Fibroblast of skin of left biceps (primary cell): ENCODE data around the gene RNF214.

Experiments used
- DNase-seq, 2 experiments: peaks; one replicate each; pipeline ENCODE4 v3.0.0-alpha.2; 2013; ENCODE audit warnings: low read depth in 2 of 2

The RNF214 gene

DNA sequence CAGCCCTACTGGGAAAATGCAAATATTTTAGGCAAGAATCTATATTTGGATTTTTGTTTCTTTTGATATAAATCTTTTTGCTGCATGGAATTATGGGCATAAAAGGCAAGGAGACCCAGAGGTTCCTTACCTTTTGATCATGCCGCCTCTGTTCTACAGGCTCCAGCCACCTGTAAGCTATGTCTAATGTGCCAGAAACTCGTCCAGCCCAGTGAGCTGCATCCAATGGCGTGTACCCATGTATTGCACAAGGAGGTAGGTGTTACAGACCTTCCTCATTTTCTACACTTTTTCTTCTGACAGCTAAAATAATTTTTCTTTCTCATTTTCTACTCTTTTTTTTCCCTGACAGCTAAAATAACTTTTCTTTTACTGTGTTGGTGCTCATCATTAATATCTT, 50.5 kb downstream of the RNF214 start:
- DNase-seq: no peak

DNA sequence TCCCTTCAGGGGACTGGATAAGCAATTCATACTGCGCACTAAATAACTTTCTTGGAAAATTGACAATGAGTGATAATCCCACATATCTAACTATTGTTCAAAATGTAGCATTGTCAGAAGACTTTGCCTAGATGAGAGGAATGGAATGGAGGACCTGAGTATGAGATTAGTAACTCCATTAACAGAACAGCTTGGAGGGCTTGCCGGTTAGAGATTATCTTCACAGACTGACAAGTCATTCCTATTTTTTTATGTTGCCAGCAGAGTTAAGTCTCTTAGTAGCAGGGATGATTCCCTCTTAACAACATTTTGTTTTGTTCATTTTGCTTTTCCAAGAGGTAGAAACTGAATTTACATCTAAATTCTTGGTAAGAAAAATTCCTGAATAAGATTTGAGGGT, 51.6 kb downstream of the RNF214 start:
- DNase-seq: no peak

DNA sequence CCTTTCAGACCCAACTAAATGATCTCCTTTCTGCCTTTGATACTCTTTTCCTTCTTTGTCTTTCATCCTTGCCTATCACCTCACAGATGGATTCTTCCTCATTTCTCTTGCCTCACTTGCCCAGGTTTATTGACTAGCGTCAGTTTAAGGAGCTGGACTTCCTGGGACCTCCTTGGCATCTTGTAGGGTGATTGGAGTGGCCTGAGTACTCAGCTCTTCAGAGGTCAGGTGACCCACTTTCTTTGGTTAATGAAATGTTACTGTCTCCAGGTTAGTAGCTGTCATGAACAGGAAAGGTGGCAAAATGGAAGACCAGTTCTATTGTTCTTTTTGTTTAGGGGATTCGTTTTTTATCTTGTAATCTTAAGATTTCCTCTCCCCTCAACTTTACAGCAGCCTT, 54.1 kb downstream of the RNF214 start:
- no peak for DNase-seq

DNA sequence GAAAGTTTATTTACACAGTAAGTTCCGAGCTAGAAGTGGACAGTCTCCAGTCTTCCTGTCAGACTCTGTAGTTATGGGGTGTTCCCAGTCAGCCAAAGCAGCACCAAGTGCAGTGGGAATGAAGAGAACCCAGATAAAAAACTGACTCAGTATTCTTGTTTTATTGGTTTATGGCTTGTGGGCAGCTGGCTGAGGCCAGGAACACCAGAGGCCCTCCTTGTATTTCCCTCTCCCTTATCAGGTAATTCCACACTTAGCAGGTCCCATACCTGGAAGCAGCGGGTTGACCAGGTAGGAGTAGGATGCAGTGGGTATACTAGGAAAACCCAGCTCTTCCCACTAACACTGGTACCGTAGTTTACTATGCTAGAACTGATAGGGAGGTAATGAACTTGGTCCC, 55.2 kb downstream of the RNF214 start:
- DNase-seq: no peak

DNA sequence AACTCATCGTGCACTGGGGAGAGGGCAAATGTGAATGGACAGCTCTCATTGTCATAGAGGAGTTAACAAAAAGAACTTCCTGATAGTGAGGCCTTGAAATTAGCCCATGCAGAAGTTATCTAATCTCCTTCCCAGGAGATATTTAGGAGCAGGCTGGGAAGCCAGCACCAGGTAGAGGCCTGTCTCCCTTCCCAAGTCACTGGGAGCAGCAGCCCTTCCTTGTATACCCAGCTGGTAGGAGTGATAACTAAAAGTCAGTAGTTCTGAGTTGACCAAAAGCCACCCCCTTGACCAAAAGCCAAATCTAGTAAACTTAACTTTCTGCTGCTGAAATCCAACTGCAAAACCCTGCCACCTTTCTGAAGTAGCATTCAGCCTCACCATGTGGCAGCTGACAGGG, 57.3 kb downstream of the RNF214 start:
- no peak for DNase-seq

DNA sequence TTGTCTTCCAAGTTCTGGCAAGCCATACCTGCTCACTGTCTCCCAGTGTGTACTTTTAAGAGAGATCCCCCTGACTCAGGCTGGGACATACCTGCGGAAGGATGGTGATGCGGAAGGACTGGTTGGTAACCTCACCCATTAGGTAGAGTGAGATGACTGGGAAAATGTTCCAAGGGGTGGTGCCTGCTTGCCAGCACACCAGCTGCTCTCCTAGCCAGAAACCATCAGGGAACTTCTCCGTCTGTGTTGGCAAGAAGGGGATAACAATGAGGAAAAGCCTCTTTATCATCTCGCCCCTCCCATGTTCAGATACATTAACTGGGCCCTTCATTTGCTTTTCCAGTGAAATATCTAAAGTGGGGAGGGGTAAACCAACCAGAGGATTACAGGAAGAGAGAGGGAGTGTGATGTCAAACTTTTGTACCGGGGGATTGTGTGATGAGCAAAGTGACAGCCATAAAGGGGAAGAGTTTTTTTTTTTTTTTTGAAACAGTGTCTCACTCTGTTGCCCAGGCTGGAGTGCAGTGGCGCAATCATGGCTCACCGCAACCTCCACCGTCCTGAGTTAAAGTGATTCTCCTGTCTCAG, 58.4 kb downstream of the RNF214 start, which contains the start of gene BACE1-AS:
TSS of gene BACE1-AS (plus strand) at position 538 of the 588 bp plus-strand sequence.
- no peak for DNase-seq

DNA sequence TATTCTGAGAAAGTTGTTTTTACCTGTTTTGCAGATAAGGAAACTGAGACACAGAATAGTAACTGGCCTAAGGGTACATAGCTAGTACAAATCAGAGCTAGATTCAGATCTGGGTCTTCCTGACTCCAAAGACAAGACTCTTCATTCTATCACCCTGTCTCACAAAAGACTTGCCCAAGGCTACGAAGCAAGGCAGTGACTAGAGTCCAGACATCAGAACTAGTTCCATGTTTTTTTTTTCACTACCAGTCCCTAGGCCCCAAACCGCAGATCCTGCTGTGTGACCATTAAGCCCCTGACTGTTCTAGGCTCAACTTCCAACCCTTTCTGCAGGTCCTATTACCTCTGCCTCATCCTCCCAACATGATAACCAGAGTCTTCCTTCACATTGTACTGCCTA, 60.1 kb downstream of the RNF214 start:
- no peak for DNase-seq

DNA sequence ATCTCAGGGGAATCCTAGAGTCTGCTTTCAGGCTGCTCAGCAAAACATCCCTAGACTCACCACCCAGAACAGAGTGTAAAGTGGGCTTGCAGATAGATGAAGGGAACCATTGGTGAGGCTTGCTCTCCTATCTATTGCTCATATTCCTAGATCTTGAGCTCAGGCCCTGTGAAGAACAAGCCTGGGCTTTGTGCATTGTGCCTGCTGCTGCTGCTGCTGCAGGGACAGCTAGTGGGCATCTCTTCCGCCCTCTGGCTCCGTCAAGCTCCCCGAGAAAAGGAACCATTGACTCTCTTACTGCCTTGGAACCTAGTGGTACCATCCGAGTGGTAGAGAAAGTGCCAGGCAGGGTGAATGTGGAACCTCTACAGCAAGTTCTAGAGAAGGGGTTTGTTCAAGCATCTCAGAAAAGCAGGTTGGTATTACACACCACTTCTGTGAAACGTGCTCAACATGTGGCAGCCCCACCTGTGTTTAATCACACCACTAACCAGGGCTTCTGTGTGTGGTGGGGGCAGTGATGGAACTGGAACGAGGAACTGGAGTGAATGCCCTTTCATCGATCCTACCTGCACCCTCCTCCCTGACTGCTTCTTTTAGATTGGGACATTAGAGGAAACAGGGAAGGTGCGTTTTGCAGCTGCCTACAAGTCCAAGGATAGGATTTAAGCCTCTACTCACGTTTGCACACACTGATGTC, 63.1 kb downstream of the RNF214 start:
- DNase-seq: no peak

DNA sequence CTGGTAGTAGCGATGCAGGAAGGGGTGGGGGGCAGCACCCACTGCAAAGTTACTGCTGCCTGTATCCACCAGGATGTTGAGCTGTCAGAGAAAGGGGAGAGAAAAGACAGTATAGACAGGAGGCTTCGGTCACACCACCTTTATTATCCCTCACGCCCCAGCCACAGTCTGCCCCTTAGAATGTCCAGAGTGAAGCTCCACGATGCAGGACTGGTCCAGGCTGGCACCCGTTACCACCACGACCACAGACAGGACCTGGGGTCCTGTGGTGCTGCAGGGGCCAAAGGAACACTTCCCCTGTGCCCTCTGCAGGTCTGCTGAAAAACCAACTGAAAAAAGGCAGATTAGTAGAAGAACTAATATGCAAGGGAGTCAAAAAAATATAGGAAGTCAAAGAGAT, 64.4 kb downstream of the RNF214 start:
- DNase-seq: no peak

DNA sequence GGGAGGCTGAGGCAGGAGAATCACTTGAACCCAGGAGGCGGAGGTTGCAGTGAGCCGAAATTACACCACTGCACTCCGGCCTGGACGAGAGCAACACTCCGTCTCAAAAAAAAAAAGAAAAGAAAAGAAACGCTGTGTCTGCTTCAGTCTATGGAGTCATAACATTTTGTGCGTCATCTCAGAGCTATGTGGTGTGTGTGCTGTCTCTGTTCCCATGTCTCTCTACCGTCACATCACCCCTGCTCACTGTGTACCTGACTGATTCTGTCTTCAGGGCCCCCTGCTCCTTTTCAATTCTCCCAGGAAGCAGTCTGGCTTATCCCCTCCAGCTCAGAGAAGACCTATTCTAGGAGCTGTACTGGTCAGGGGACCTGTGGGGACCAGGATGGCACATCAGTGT, 65.7 kb downstream of the RNF214 start:
- no peak for DNase-seq

DNA sequence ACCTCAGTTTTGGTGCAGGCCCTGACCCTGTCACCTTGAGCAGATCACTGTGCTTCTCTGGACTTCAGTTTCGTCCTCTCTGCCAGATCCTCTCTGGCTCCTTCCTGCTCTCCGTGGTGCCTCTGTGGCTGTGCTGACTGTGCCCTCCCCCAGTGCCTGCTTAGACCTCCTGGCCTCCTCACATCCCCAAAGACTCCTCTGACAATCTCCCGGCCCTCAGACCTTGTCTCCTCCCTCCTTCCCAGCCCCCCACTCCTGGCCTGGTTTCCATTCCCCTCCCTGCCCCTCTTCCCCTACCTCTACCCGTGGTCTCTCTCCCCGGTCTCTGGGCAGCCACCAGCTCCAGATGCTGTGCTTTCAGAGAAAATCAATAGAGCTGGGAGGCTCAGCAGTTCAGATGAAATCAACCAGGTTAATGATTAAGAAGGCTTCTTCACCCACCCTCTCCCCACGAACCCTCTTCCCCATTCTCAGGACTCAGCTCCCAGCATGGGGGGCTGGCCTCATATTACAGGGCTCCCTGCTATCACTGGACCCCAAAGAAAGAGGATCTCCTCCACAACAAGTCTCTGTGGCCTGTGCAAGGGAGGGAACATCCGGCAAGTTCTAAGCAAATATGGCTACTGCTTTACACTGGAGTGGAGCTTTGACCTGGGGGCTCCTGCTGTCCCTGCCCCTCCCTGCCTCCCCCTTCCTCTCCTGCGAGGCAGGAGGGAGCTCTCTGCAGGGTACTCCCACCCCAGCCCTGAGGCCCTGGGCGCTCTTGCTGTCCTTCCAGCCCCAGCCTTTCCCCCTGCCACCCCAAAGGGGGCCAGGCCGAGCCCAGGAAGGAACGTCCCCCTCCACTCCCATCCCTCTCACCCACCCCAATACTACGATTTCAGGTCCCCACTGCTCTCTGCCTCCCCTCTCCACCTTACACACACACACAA, 67.1 kb downstream of the RNF214 start:
- DNase-seq: no peak

DNA sequence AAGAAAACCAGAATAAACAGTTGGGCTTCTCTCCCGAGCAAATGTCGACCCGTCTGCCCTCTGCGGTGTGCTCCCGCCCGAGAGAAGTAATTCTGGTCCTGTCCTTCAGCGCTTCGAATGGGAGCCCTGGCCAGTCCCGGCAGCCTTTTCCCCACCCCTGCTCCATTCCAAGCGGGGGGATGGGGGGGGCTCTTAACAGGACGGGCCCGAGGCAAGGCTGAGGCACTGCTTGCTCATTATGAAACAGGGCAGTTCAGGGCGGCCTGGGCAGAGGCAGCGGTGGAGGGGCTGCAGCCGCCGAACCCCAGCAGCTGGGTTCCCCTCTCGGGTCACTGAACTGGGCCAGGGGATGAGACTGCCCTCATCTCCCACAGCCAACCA, 67.8 kb downstream of the RNF214 start:
- no peak for DNase-seq

DNA sequence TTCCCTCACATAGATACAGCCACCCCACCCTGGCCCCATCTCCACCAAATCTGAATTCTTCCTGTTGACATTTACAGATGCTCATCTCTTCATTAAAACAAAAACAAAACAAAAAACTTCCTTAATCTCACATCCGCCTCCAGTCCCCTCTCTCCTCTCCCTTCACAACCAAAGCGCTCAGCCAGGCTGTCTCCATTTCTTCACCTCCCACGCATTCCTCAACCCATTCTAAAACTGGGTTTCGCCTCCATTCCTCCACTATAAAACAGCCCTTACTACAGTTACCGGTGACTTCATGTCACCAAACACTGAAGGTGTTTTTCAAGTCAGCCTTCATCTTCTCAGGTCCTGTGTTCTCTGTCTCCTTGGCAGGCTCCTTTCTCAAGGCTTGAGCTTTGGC, 68.3 kb downstream of the RNF214 start:
- no peak for DNase-seq

DNA sequence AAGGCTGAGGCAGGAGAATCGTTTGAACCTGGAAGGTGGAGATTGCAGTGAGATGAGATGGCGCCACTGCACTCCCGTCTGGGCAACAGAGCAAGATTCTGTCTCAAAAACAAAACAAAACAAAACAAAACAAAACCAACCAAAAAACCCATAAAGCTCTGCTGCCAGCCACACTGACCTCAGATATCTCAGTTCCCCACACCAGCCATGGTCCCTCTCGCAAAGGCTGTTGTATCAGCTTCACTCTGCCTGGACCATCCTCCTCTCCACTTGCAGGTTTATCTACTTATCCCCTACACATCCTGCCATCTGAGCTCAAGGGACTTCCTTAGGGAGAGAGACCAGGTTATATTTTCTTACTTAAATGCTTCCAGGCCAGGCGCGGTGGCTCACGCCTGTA, 69.8 kb downstream of the RNF214 start:
- no peak for DNase-seq

DNA sequence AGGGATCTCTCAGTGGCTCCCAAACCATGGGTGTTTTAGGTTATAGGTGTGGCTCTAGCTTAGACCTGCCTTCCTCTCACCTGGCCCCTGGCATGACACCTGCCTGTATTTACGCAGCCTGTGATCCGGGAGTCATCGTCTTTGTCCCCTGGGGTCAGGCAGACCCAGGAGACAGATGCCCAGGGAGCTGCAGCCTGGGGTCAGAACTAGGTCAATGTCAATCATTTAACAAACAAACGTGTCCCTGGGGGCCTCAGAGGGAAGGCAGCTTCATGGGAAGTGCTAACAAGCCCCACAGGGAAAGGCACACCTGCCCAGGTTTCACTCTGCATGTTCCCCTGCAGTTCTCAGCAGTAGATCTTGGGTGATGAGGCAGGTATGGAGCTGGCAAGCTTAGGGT, 70.6 kb downstream of the RNF214 start:
- DNase-seq: no peak

DNA sequence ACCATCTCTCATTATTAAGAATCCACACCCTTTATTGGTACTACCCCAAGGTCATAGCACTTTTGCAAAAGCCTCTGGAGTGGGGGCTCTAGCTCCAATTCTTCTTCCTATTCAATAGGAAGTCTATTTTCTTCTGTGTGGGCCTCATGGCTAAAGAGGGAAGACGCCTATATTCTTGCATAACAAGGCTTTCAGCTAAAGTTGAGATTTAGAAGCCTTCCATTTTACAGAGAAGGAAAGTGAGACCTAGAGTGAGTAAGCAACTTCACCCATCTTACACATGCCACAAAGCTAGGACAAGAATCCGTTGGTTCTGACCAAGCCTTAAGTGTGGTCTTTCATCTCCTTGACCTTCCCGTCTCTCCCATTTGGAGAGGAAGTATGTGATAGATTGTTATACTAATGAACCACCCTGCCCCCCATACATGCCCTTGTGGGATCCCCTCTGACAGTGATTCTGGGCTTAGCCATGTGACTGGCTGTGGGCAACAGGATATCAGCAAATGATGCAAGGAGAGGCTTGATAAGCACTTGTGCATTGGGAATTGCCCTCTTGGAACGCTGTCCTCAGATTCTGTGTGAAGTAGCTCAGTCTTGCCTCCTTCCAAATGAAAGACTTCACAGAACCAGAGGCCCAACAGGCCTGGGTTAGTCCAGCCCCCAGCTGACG, 71.3 kb downstream of the RNF214 start:
- DNase-seq: no peak

DNA sequence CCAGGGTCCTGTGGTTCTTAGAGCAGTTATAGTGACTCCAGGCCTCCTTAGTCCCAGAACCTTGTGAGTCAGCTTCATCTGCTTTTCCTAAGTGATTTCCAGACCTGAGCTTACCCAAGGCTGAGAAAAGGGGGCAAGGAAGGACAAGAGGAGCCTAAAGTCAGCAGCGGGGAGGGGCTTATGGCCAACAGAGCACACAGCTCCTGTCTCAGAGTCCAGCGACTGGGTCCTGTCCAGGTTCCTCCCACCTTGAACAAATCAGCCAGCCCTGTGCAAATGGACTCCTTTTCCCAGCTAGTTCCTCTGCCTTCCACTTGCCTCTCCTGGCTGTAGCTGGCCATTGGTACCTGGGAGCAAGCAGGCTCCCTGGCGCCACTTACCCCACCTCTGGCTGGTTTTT, 72.7 kb downstream of the RNF214 start:
- no peak for DNase-seq

DNA sequence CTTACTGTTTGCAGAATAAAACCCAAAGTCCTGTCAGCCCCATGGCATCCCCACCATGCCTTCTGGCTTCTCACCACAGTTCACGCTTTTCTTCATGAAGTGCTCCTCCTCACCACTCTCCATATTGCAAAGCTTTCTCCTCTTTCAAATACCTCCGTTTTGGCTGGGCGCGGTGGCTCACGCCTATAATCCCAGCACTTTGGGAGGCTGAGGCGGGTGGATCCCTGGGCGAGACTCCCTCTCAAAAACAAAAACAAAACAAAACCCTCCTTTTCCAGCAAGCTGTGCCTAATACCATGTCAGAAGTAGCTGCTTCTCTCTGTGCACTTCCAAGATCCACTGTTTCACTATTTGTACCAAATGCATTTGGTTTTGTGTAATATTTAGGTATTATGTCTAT, 76.8 kb downstream of the RNF214 start:
- DNase-seq: no peak

DNA sequence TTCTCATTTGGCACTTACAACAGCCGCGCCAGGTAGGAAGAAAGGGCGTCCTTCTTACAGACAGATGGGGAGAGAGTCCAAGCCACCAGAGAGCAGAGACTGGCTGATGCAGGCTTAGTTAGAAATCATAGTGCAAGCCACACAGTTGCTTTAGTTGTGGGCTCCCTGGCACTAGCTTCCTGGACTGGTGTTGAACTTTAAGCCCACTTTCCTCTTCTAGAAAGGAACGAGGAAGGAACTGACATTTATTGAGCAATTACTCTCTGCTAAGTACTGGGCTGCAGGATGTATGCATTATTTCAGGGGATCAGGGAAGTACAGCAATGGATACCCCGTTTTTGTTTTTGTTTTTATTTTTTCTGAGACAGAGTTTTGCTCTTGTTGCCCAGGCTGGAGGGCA, 80.6 kb downstream of the RNF214 start:
- no peak for DNase-seq

DNA sequence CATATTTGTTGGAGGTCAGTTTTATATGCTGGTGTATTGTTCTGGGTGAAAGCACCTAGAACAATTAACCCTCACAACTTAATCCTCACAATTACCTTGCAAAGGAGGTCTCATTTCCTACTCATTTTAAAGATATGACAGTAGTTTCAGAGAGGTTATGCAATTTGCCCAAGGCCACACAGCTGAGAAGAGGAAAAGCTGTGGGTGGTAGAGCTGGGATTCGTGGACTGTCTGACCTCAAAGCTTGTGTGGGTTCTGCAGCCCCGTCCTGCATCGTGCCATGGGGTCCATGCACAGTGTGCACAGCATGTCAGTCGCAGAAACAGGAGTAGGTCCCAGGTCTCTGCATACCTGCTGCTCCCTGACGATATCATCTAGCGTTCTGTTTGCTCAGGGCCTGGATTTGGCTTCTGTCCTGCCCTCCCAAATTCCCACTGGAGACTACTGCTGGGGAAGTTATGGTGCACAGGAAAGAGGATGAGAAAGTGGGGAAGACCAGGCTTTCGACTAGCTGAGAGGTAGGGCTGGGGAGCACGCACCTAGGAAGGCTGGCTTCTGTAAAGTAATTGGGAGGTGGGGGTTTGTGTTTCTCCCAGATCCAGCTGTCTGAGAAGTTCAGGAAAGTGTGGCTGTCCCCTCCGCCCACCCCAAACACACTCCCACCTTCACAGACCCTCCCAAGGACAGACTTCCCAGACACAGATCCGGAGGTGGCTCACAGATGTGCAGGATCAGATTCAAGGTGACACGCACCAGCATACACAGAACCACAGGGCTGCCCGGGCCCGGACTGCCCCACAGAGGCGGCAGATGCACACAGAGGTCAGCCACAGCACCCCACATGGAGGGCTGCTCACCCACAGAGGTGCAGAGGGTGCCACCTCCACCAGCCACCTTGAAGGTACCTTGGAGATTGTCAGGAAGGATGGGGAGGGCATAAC, 81.6 kb downstream of the RNF214 start:
- DNase-seq: no peak

DNA sequence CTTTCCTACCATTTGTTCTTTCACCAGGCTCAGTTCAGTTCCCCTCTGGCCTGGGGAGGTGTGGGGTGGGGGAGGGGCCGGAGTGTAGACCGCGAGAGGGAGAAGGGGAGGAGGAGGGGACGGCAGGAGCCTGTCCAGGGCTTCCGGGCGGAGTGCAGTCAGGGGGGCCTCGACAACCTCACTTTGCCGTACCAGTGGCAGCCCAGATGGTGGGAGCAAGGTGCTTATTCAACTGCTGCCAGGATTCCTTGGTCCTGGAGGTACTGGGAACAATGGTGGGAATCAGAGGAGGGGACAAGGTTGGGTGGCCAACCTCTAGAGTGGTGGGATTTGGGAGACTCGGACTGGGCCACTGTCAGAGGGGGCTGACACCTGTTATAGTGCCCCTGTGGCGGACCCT, 82.4 kb downstream of the RNF214 start:
- no peak for DNase-seq
